ENCODE measurements around the gene FOXI3.

FOXI3 gene

DNA sequence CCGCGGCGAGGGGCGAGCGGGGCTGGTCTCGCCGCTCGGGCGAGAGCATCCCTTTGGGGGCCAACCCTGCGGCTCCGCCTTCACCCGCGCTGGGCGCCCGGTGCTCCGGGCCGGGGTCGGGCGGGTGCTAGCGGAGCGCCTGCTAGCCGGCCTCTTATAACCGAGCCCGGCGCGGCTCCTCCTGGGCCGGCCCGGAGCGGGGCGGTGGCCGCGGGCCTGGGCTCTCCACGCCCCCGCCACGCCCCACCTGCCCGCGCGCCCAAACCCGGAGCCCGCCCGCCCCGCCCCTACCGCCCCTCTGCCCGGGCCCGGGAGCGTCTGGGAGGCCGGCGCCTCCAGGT, at the start of gene FOXI3:
Gene FOXI3 (minus strand): TSS at position 129 of the 341 bp plus-strand sequence. CDS start 158 bp downstream, outside the sequence.
- no peak for DNase-seq
- Mint-ChIP-seq H3K9me3 (no peaks in the 10 kb centered on the region), H3K36me3 (peaks cover 3% of the 10 kb centered on the region), H3K27me3 (peaks cover 64% of the 10 kb centered on the region), H3K27ac (no peak within 1 kb of the TSS), H3K4me1 (peaks cover 9% of the 10 kb centered on the region), H3K4me3 (peak within 1 kb of the TSS; percentile 56)
- CTCF ChIA-PET, result no interaction called here

DNA sequence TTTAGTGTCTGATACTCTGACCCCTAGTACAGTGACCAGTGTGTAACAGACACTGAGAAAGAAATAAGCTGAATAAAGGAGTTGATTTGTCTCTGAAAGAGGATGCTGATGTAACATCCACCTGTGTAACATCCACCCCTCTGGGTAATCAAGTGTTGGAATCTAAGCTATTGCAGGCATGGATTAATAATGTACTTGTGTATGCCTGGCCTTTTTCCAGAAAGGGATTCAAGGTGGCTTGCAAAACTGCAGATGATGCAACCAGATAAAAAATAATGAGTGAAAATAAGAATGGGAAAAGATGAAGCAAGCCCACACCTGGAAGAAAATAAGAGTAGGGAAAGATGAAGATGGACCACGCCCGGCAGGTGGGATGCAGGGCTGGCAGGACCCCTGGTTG, 48.2 kb upstream of the FOXI3 start:
- no peak for DNase-seq
- CTCF ChIA-PET, result no interaction called here
- no peaks in the 10 kb centered on the region for H3K36me3 Mint-ChIP-seq
- H3K4me3 Mint-ChIP-seq, result no peak overlapping the region
- H3K27ac Mint-ChIP-seq, result no peak overlapping the region
- peaks cover 2% of the 10 kb centered on the region for H3K9me3 Mint-ChIP-seq
- H3K27me3 Mint-ChIP-seq, result peaks cover 3% of the 10 kb centered on the region
- H3K4me1 Mint-ChIP-seq, result no peaks in the 10 kb centered on the region

DNA sequence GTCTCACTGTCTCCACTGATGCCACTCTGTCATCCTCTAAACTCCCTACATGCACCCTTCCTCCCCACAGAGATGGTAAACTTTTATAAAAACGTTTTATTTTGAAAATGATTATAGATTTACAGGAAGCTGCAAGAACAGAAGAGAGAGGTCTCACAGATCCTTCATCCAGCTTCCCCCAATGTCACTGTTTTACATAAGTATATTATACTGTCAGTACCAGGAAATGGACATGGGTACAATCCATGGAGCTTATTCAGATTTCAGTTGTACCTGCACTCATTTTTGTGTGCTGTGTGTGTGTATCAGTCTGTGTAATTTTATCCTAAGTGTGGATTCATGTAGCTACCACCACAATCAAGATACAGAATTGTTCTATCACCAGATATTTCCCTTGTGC, 46.7 kb upstream of the FOXI3 start:
- CTCF ChIA-PET, result interaction anchor here (0.9 kb wide), 1 partner anchor 203 kb away, joined by 3 read pairs; no protein-coding TSS in a partner anchor
- H3K36me3 Mint-ChIP-seq, result no peaks in the 10 kb centered on the region
- H3K4me3 Mint-ChIP-seq, result no peak overlapping the region

DNA sequence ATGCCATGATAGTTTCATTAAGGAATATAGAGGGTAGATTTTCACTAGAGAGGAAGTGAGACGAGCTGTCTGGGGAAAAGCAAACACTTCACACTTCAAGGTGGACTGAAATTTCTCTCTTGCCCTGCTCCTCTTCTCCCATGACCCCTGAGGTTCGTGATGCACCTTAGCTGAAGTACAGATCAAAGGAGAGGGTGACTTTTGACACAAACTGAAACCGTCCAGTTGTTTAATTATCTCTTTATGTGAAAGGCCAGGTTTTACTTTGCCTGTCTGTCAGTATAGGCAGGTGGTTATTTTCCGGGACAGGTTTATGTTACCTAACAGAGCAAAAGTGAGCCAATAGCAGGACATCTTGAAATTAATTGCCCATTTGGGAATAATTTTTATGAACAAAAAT, 41.0 kb upstream of the FOXI3 start:
- no peak for DNase-seq
- H3K4me3 Mint-ChIP-seq, result no peak overlapping the region
- H3K9me3 Mint-ChIP-seq, result no peaks in the 10 kb centered on the region
- CTCF ChIA-PET, result no interaction called here
- no peaks in the 10 kb centered on the region for H3K36me3 Mint-ChIP-seq
- H3K4me1 Mint-ChIP-seq, result no peaks in the 10 kb centered on the region
- H3K27ac Mint-ChIP-seq, result no peak overlapping the region
- peaks cover 4% of the 10 kb centered on the region for H3K27me3 Mint-ChIP-seq

More for the DNA sequence above, 46.7 kb upstream of the FOXI3 start:
- Mint-ChIP-seq H3K27ac (no peak overlapping the region), H3K27me3 (peaks cover 3% of the 10 kb centered on the region), H3K4me1 (no peaks in the 10 kb centered on the region), H3K9me3 (peaks cover 2% of the 10 kb centered on the region)
- DNase-seq, result no peak

DNA sequence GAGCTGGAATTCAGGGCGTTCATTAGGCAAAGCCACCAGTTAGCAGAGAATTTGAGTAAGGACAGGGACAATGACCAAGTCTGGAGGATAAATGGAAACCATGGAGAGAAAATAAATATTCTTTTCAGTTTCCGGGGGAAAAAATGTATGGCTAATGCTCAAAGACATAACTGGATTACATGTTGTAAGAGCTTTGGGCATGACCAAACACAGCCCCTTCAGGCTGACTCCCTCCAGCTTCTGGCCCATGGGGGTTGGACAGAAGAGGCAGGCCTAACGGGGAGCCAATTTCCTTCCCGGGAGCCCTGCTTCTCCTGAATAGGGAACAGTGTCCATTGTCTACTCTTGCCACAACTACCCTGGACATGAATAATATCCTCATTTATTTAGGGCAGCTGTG, 39.5 kb upstream of the FOXI3 start:
- Mint-ChIP-seq H3K36me3 (no peaks in the 10 kb centered on the region), H3K27ac (no peak overlapping the region), H3K4me1 (no peaks in the 10 kb centered on the region), H3K9me3 (no peaks in the 10 kb centered on the region), H3K27me3 (peaks cover 4% of the 10 kb centered on the region), H3K4me3 (no peak overlapping the region)
- CTCF ChIA-PET, result no interaction called here
- no peak for DNase-seq

DNA sequence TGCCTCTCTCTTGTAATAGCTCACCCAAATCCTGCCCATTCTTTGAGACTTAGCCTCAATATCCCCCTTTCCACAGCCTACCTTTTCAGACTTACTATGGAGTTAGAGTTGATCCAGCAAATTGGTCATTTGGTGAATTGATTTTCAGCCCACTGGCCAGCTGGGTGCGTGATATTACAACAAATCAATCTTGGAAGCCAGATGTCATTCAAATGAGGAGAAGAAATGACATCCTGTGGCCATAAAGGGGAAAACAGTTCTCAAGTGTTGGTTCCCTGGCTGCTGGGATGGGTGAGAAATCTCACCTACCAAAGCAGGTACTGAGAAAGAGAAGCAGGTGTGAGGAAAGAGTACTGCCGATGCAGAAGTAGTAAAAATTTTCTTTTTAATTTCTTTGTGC, 36.7 kb upstream of the FOXI3 start:
- no peaks in the 10 kb centered on the region for H3K4me1 Mint-ChIP-seq
- H3K9me3 Mint-ChIP-seq, result no peaks in the 10 kb centered on the region
- H3K27ac Mint-ChIP-seq, result no peak overlapping the region
- no peak for DNase-seq
- H3K36me3 Mint-ChIP-seq, result no peaks in the 10 kb centered on the region
- CTCF ChIA-PET, result no interaction called here
- H3K4me3 Mint-ChIP-seq, result no peak overlapping the region
- H3K27me3 Mint-ChIP-seq, result peaks cover 7% of the 10 kb centered on the region

DNA sequence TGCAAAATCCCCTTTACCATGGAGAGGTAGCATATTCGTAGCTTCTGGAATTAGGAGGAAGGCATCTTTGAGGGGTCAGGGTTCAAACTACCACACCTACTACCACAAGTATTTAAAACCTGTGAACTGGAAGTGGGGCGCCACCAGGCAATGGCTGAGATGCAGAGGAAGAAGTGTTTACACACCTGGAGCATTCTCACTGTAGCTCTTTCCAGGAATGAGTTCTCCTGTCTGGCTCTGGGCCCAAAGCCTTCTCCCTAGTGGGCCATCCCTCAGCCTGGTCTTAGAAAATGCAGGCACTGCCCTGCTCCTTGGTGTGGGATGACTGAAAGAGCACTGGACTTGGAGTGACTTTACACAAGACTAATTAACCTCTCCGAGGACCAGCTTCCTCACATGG, 30.7 kb upstream of the FOXI3 start:
- H3K27me3 Mint-ChIP-seq, result peaks cover 7% of the 10 kb centered on the region
- H3K36me3 Mint-ChIP-seq, result no peaks in the 10 kb centered on the region
- H3K4me3 Mint-ChIP-seq, result no peak overlapping the region

DNA sequence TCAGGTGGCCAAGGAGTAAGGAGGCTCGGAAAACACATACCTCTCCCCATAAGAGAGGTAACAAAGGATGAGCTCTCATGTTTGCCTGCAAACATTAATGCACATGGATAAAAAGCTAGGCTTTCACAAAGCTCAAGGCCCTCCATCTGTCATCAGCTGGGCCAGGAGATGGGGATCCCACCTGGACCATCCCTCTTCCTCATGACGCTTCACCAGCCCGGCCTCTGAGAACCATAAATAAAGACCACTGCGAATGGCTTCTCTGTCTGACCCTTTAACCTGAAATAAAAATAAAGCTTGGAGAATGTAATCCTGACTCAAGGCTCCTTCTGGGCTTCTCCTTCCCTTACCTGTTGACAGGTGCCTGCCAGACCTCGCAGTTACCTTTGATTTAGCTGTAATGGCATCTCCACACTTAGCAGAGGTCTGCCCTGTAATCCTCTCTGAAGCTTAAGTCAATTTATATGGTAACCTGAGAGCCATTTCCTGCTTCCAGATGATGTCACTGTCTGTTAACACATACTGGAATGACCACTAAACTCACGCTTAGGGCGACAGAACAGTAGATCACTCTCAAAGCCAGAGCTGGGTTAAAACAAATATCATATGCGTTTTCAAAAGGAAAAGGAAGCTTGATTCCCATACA, 29.3 kb upstream of the FOXI3 start:
- no peak overlapping the region for H3K27ac Mint-ChIP-seq
- CTCF ChIA-PET, result no interaction called here

More for the DNA sequence above, 30.7 kb upstream of the FOXI3 start:
- Mint-ChIP-seq H3K9me3 (no peaks in the 10 kb centered on the region), H3K27ac (no peak overlapping the region), H3K4me1 (no peaks in the 10 kb centered on the region)
- DNase-seq, result no peak
- CTCF ChIA-PET, result no interaction called here

DNA sequence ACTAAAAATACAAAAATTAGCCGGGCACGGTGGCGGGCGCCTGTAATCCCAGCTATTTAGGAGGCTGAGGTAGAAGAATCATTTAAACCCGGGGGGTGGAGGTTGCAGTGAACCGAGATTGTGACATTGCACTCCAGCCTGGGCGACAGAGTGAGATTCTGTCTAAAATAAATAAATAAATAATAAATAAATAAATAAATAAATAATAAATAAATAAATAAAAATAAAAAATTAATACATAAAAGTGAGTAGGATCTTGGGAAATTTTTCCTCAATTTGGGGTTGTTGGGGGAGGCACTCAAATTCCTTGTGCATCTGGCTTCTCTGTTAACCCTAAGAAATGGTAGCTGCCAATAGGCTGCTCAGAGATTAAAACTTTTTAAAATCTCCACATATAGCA, 20.3 kb upstream of the FOXI3 start:
- Mint-ChIP-seq H3K9me3 (no peaks in the 10 kb centered on the region), H3K27me3 (peaks cover 15% of the 10 kb centered on the region), H3K36me3 (no peaks in the 10 kb centered on the region), H3K27ac (no peak overlapping the region), H3K4me3 (no peak overlapping the region), H3K4me1 (no peaks in the 10 kb centered on the region)
- CTCF ChIA-PET, result no interaction called here
- no peak for DNase-seq

More for the DNA sequence above, 29.3 kb upstream of the FOXI3 start:
- no peaks in the 10 kb centered on the region for H3K36me3 Mint-ChIP-seq
- no peaks in the 10 kb centered on the region for H3K4me1 Mint-ChIP-seq
- no peaks in the 10 kb centered on the region for H3K9me3 Mint-ChIP-seq
- H3K4me3 Mint-ChIP-seq, result no peak overlapping the region
- H3K27me3 Mint-ChIP-seq, result peaks cover 11% of the 10 kb centered on the region
- no peak for DNase-seq

DNA sequence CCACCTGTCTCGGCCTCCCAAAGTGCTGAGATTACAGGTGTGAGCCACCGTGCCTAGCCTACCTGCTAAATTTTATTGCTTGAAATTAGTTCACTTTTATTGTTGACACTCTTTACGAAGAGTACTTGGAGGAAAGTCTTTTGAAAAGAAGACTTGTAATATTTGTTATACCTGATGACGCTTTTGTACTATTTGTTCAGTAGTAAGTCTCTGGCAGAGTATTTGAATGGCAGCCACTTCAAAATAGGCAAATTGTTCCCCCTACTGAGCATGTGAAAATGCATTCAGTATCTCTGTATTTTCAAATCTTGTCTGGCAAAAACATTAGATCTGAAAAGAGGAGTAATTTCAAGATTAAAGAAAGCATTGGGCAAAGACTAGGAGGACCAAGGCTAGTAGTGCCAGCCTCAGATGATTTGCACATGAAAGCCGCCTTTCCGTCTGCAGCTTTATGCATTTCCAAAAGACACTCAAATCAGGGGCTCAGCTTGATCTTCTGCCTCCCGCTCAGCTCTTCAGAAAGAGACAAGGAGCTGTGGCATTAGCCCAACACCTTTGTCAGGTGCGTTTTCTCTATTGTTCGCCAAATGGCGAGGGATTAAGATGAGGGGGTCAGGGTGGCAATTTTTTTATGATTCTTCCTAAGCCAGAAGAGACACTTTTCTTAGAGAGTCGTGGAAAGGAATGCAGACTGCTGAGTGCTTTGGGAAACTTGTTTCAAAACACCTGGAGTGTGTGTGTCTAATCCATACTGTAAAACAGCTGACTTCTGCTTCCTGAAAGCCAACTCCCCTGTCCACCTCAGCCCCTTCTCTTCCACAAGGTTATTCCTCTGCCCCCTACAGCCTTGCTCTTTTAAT, 18.8 kb upstream of the FOXI3 start:
- no peak overlapping the region for H3K27ac Mint-ChIP-seq

DNA sequence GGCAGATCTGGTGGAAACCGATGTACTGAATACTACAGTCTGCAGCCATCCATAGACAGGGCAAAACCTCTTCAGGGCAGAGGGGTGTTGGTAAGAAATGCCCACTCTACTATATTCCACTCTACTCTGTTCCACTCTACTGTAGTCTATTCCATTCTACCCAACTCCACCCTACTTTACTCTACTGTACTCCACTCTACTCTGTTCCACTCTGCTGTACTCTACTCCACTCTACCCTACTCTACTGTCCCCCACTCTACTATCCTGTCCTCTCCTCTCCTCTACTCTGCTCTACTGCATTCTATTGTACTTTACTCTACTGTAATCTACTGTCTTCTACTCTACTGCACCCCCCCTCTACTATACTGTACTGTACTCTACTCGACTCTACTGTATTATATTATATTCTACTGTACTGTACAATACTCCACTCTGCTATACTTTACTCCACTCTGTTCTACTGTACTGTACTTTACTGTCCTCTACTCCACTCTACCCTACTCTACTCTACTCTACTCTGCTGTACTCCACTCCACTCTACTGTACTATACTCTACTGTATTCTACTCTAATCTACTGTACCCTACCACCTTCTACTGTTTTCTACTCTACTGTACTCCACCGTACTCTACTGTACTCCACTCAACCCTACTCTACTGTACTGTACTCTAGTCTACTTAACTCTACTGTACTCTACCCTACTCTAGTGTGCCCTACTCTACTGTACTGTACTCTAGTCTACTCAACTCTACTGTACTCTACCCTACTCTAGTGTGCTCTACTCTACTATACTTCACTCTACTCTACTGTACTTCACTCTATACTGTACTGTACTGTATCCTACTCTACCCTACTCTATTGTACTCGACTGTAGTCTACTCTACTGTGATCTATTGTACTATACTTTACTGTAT, 17.0 kb upstream of the FOXI3 start:
- DNase-seq, result no peak
- H3K36me3 Mint-ChIP-seq, result no peaks in the 10 kb centered on the region
- CTCF ChIA-PET, result no interaction called here
- H3K27me3 Mint-ChIP-seq, result peaks cover 13% of the 10 kb centered on the region
- H3K9me3 Mint-ChIP-seq, result no peaks in the 10 kb centered on the region
- H3K27ac Mint-ChIP-seq, result no peak overlapping the region
- no peaks in the 10 kb centered on the region for H3K4me1 Mint-ChIP-seq
- no peak overlapping the region for H3K4me3 Mint-ChIP-seq

More for the DNA sequence above, 18.8 kb upstream of the FOXI3 start:
- no peaks in the 10 kb centered on the region for H3K36me3 Mint-ChIP-seq
- H3K27me3 Mint-ChIP-seq, result peaks cover 15% of the 10 kb centered on the region
- CTCF ChIA-PET, result no interaction called here
- no peak overlapping the region for H3K4me3 Mint-ChIP-seq
- H3K9me3 Mint-ChIP-seq, result no peaks in the 10 kb centered on the region
- no peaks in the 10 kb centered on the region for H3K4me1 Mint-ChIP-seq
- no peak for DNase-seq

DNA sequence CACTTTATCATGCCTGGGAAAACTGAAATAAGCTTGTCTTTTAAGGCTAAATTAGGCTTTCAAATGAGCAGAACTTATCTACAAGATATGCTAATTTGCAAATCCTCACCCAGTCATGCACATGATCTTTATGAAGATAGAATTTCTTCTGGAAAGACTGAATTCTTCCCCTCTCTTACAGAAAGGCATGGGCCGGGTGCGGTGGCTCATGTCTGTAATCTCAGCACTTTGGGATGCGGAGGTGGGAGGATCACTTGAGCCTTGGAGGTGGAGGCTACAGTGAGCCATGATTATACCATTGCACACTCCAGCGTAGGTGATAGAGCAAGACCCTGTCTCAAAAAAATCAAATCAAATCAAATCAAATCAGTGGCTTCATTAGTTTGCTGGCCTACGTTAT, 11.7 kb upstream of the FOXI3 start:
- CTCF ChIA-PET, result interaction anchor here (0.7 kb wide), 1 partner anchor 42 kb away, joined by 3 read pairs; no protein-coding TSS in a partner anchor
- Mint-ChIP-seq H3K27ac (no peak overlapping the region), H3K4me3 (no peak overlapping the region), H3K4me1 (no peaks in the 10 kb centered on the region), H3K36me3 (no peaks in the 10 kb centered on the region), H3K9me3 (no peaks in the 10 kb centered on the region), H3K27me3 (peaks cover 16% of the 10 kb centered on the region)
- DNase-seq, result no peak

DNA sequence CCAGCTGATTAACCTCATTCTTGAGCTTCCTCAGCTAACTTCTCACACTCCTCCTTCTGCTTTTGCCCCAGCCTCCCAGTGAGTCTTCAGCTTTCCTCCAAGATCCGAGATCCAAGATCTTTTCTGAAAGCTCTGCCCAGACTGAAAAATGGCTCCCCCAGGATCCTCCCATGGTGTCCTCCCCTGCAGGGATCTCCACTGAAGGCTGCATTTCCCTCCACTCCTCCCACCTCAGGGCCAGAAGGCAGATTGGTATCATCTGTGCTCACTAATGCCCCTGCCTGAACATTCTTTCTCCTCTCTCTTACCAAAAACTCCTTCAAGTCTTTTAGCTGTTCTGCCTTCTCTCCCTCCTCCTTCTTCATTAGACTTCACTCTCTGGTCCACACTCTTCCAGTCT, 6.1 kb upstream of the FOXI3 start:
- Mint-ChIP-seq H3K9me3 (no peaks in the 10 kb centered on the region), H3K27me3 (peaks cover 34% of the 10 kb centered on the region), H3K36me3 (no peaks in the 10 kb centered on the region), H3K27ac (no peak overlapping the region), H3K4me1 (no peaks in the 10 kb centered on the region), H3K4me3 (no peak overlapping the region)
- no peak for DNase-seq
- CTCF ChIA-PET, result interaction anchor here (0.5 kb wide), 1 partner anchor 79 kb away, joined by 3 read pairs; no protein-coding TSS in a partner anchor

DNA sequence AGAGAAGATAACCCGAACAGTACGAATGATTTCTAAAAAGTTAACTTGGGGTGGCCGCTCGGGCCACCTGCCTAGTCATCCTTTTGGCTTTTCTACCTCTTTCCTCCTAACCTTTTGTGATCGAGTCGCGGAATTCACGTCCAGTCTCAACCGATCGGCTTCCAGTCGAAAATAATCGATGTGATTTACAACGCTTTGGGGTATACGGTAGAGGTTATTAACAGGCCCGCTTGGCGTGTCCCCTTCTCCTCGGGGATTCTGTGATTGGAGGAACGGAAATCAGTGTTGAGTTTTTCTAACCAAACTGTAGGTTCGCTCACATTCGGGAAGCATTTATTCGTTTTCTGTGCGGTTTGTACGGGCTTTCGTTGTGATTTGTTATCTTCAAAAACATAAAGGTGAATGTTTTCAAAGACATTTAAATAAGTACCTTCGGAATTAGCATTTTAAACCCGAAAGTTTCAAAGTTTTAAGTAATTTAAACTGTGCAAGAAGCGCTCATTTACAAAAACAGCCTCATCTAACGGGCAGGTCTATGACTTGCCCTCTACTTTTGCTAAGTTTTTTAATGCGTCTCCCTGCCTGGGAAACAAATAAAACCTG, 588 bp upstream of the FOXI3 start:
- Mint-ChIP-seq H3K36me3 (peaks cover 3% of the 10 kb centered on the region), H3K4me1 (peaks cover 9% of the 10 kb centered on the region), H3K27me3 (peaks cover 59% of the 10 kb centered on the region), H3K4me3 (peak overlapping the region; percentile 50), H3K9me3 (no peaks in the 10 kb centered on the region), H3K27ac (no peak overlapping the region)
- CTCF ChIA-PET, result no interaction called here
- no peak for DNase-seq

Data from activated naive CD4-positive, alpha-beta T cell treated with anti-CD3 and anti-CD28 coated beads, Interleukin-2, amount 10 ng/mL, durations not matched to agents 7 days and 5 days (primary cell).